ENCODE measurements around the gene GYPC.

DNA sequence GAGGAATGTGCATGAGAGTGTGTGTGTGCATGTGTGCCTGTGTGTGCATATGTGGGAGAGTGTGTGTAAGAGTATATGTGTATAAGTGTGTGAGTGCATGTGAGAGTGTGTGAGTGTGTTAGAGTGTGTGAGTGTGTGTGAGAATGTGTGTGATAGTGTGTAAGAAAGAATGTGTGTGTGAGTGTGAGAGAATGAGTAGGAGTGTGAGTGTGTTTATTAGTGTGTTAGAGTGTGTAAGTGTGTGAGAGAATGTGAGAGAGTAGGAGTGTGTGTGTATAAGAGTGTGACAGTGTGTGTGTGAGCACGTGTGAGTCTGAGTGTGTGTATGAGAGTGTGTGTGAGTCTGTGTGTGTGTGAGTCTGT, 21.2 kb downstream of the GYPC start:
- TF ChIP-seq ZBTB33 (IDR thresholded peaks at IDR 0.05) (no peak), TAF1 (conservative IDR thresholded peaks at IDR 0.05) (no peak)
- TF ChIP-seq, protein P1, sequence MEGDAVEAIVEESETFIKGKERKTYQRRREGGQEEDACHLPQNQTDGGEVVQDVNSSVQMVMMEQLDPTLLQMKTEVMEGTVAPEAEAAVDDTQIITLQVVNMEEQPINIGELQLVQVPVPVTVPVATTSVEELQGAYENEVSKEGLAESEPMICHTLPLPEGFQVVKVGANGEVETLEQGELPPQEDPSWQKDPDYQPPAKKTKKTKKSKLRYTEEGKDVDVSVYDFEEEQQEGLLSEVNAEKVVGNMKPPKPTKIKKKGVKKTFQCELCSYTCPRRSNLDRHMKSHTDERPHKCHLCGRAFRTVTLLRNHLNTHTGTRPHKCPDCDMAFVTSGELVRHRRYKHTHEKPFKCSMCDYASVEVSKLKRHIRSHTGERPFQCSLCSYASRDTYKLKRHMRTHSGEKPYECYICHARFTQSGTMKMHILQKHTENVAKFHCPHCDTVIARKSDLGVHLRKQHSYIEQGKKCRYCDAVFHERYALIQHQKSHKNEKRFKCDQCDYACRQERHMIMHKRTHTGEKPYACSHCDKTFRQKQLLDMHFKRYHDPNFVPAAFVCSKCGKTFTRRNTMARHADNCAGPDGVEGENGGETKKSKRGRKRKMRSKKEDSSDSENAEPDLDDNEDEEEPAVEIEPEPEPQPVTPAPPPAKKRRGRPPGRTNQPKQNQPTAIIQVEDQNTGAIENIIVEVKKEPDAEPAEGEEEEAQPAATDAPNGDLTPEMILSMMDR (IDR thresholded peaks at IDR 0.05; ENCODE audit: low read depth, low read length, missing input control), result no peak

Data from liver (tissue), 3 donors.